RCC 7860 (cell line): ENCODE data around the gene STK11.
A peak's percentile ranks its signal among the peaks of the same experiment; 100 is the strongest.

Experiments
- DNase-seq: peaks from one replicate; pipeline ENCODE4 v3.0.0-alpha.2; 2015; ENCODE audit warnings: low spot score
- FAIRE-seq: peaks from 2 replicates; lab custom pipeline; 2012; peaks lifted over from hg19 to GRCh38; lab: Jason Lieb, UNC

STK11 gene

DNA sequence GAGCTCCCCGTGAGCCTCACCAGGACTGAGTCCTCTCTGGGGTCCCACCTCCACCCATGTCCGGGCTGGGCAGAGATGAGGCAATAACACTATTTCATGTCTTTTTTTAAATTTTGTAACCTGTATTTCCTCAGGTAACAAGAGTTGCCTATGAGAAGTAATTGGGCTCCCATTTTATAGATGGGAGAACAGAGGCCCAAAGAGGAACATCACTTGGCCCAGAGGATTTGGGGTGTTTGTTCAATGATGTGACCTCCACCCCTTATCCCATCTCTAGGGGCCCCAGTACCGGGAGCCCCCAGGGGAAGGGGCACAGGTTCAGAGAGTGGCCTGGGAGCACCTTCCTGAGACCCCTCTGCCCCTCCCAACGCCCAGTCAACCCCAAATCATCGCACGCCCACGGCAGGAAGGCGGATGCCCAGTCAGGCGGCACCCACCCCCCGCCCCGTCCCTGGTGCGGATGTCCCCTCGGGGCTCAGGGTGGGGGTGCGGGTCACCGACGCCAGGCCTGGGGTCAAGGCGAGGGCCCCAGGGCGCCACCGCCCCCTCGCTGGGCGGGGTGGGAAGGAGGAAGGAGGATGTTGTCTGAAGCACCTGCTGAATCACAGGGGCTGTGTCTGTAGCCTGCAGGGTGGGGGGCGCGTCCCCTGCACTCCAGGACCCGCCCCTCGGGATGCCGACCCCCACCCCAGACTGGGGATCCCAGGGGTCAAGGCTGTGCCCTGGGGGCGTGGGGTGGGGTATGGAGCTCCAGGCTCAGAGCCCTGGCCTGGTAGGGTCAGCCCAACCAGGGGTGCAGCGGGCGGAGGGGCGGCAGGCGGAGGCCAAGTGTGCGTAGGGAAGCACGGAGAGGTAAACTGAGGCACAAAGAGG, 54.5 kb downstream of the STK11 start:
- FAIRE-seq, result no peak
- no peak for DNase-seq

DNA sequence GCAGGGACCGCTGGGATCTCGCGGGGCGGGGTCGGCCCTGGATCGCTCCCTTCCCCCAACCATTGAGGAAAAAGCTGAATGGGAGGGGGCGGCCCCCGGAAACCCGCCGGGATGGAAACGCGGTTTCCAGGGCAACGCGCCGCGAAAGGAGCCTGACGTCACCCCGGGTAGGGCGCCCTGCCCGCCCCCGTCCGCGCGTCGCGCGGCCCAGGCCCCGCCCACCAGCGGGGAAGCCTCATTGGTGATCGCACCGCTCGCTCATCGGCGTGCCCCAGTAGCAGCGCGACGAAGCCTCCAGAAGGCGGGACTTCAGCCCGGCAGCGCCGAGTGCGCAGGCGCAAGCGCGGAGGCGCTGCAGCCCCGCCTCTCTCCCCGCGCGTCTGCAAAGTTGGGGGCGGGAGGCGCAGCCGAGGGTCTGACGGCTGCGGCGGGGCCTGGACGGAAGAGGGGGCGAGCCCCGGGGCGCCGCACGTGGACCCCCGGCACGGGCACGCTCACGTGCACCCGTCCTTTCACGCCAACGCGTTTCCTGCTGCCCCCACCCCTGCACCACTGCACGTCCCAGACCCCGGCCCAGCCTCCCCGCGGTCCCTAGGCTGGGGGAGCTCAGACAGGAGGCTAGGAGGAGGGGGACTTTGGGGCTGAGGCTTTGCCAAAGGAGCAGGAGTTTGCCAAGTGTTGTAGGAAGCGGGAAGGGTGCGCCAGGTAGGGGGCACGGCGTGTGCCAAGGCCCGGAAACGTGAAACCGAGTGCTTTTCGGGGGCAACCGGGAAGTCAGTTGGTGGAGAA, 55.4 kb downstream of the STK11 start:
- FAIRE-seq, result no peak
- DNase-seq, result peak; percentile 93

DNA sequence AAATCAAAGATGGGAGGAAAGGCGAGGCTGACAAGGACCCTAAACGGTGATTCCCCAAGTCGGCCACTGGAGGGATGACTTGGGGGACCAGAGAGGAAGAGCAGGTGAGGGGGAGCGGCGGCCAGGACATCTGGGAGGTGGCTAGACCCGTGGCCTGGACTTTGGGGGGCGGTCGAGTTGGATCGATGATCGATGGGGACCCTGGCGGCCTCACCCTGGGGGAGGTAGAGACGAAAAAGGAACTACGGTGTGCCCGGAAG, 55.9 kb downstream of the STK11 start:
- FAIRE-seq, result no peak
- DNase-seq, result no peak

DNA sequence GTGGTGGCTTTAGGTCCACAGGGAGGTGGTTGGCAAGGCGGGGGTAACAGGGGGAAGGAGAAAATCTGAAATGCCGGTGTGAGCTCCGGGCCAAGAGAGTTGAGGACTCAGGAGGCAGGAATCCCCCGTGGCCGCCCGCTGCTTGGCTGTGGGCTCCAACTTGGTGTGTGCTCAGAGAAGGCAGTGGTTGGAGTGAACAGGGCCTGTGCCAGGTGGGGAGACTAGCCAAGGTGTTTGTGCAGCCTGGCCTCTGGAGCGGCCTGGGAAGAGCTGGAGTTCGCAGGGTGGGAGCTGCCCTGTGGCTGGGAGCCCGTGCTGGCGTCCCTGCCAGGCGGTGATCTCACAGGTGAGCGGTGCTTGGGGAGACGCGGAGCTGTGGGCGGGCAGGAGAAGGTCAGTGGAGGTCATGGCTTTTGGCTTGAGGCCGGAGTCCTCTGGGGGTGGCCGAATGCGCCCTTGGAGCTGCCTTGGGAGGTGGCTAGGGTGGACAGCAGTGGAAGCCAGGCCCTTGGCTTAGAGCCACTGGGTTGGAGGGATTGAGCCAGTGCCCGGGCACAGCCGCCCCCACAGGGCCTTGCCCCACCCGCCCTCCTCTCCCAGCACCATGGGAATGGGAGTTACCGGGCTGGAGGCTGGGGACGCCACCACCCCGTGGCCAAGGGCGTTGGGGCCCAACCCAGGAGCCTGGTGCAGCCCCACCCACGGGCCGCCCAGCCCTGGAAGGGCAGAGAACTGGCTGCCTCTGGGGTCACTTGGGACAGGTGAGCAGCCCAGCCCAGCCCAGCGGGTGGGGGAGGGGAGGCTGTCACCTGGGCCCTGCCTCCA, 56.4 kb downstream of the STK11 start:
- peak; percentile 70 for FAIRE-seq
- peak; percentile 68 for DNase-seq

DNA sequence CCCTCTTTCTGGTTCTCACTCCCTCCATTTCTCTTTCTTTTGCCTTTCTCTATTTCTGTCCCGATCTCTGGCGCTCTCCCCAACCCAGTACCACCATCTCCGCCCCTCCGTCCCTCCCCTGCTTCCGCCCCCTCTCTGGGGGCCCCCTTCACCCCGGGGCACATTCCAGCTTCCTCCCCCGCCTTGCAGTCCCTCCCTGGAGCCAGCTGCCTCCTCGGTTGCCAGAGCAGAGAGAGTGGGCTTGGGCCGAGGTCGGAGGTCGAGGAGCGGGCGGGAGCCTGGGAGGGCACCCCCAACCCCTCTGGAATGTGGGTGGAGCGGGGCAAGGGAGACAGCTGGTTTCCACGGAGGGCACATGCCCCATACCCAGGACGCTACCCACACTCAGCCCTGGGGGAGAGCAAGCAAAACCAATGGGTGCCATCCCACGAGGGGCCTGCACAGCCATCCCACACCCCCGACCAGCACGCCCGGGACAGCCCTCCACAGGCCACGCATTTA, 57.1 kb downstream of the STK11 start:
- DNase-seq (no peak), FAIRE-seq (no peak)

DNA sequence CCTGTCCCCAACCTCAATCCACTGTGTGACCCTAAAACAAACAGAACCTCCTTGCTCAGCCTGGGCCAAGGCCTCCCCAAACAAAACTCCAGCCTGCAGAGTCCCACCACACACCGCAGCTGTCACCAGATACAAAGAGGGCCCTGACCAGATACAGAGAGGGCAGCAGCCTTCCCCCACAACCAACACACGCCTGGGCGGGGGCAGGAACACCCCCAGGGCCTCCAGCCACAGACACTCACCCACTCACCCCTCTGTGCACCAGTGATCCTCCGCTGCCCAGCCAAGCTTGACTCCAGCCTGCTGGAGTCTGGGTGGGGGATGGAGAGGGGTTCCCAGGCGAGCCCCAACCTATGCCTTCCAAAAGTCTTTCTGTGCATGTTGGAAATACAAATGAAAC, 57.6 kb downstream of the STK11 start:
- peak; percentile 16 for DNase-seq
- no peak for FAIRE-seq

DNA sequence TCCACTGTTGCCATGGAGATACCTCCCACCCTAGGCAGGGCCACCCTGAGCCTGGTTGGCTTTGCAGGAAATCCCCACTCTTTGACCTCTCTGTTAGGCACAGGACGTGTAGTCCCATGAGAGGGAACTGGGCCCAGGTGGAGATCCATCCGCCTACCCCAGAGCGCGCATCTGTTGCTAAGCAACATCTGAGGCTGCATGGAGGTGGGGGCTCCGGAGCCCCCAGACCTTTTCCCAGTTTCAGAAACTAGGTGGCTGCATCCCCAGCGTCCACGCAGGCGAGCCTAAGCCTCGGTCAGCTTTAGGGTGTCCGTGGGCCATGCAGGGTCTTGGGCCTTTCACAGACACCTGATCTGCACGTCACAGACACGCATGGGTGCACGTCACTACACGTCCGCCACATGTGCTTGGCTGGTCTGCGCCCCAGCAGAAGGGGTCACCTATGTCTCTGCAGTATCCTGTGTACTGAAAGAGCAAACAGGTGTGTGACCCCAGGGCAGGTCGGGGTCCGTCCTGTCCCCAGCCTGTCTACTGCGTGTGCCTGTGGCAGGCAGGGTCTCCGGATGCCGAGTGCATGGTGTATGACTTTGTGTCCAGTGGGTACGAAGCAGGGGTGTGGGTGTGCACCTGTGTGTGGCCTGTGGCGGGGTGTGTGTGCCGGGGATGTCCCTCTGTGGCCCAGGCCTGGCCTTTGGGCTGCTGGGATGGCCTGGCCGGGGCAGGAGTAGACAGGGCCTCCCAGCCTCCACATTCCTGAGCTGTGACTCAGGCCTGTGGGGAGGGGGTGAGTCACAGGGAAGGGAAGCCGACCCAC, 59.4 kb downstream of the STK11 start:
- FAIRE-seq, result peak; percentile 77
- DNase-seq, result peak; percentile 92

DNA sequence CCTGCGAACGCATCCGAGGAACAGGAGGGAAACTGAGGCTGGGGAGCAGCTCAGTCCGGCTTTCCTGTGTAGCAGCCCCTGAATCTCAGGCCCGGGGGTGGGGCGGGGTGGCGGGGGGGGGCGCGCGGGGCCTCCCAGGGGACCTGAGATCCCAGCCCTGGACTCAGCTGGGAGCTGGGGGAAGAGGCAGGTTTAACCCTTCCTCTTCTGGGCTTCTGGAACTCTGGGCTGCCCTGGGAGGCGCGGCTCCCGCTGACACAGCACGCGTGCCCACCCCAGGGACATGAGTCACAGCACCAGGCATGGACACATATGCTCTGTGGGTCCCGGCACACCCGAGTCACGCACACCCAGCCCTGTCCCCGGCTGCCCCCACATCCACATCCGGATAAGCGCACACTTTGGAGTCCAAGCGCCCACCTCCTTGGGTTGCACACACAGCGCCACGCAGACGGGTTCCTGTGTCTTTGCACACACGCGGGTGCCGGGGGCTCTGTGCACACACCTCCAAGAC, 60.1 kb downstream of the STK11 start:
- peak; percentile 18 for FAIRE-seq
- peak; percentile 94 for DNase-seq

DNA sequence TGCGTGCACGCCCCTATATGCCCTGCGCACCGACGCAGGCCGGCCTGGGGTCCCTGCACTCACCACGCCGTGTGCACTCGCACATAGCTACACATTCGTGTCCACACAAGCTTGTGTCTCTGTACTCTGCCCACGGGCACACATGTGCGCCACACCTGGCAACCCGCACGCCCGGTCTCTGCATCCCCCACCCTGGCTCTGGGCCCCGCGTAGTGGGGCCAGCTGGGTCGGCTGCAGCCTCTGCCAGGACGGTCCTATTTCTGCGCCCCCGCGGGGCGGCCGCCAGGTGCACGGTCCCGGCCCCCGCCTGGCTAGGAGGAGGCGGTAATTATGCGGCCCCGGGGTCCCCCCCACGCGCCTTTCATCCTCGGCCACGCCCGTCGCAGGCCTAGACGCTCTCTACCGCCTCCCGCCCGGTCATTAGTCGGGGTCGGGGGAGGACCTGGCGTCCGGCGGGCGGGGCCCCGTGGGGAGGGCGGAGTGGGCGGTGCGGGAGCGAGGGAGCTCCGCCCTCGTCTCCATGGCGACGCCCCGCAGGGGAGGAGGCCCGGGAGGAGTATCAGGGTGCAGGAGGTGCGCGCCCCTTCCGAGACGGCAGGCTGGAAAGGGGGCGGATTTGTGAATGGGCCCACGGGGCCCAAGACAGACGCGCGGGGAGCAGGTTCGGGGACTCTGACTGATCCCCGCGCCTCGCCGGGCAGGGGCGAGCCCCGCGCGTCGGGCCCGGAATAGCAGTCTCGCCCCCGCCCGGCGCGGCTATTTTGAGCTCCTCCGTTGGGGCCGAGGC, 60.7 kb downstream of the STK11 start:
- FAIRE-seq (no peak), DNase-seq (peak; percentile 82)

DNA sequence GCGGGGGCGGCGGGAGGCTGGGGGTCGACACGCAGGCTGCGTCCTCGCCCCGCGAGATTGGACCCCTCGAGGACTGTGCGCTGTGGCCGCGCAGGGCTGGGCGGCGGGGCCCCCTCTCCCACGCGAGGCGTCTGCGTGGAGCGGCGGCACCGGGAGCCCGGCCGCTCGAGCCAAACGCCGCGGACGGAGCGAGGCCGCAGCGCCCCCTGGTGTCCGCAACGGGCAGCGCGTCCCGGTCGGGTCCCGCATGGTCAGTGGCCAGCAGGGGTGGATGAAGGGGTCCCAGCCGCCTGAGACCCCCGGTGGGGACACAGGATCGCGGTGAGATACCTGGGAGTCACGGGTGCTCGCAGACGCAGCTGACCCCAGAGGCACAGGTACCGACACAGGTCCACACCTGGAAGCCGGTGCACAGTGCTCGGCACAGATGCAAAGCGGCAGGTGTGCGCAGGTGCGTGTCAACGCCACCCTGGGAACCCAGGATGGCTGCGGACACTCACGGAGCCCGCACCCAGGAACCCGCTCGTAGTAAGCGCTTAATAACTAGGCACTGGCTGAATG, 61.4 kb downstream of the STK11 start:
- DNase-seq, result peak; percentile 21

DNA sequence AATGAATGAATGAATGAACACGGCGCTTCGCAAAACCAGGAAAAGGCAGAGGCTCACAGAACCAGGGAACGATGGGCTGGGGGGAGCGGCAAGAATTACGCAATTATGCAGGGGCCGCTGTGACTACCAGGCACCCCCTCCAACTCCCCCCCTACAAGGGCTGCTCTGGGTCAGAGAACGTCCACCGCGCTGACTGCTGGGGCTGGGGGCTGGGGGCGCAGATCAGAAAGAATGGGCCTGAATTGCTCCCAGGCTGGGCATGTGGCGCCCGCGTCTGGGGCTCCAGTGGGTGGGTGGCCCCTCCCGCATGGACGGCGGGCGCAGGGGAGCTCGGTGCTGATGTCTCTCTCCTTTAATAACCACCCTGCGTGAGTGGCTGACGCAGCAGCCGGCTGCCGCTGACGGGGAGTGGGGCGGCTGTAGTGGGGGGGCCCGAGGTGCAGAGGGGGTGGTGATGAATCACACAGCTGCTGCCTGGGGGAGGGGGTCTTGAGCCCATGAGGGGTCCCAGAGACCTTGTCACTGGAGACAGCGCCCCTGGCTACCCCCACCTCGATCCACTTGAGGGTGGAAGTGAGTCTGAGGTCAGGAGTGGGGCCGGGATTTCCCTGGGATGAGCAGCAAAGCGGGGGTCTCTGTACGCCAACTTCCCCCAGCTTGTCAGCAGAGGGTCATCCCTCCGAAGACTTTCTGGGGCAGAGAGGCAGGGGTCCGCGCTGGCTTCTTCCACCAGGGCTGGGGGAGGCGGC, 62.1 kb downstream of the STK11 start:
- FAIRE-seq (no peak), DNase-seq (no peak)

More for the DNA sequence above, 61.4 kb downstream of the STK11 start:
- FAIRE-seq, result no peak

DNA sequence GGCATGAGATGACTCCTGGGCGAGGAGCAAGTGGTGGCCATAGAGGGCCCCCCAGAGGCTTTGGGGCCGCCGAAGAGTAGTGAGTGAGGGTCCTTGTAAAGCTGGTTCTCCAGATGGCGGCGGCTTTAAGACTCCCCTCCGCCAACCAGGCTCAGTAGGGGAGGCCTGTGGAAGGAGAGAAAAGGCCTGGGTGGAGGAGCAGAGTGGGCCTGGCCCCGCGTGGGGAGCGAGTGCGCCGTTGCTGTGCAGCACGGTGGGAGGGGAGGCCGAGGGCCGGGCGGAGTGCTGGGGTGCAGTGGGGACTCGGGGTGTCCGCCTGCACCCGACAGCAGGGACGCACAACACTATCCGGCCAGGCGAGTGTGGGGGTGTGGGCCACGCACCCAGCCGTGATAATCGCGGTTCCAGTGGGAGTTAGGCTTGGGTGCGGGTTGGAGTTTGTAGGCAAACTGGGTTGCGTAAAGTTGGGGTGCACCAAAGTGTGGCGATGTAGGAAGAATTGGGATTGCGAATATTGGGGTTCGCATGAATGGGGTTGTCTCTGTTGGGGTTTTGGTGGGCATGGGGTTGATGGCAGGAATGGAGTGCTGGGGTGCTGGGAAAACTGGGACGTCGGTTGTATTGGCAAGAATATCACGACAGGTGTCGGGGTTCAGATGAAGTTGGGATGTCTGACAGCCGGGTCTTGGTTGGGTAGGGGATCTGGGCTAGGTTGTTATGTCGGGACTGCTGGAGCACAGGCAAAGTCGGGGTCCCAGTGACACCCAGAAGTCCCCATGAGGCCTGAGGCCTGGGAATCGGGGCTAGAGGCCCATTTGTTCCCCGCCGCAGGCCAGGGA, 62.9 kb downstream of the STK11 start:
- no peak for DNase-seq
- FAIRE-seq, result no peak

DNA sequence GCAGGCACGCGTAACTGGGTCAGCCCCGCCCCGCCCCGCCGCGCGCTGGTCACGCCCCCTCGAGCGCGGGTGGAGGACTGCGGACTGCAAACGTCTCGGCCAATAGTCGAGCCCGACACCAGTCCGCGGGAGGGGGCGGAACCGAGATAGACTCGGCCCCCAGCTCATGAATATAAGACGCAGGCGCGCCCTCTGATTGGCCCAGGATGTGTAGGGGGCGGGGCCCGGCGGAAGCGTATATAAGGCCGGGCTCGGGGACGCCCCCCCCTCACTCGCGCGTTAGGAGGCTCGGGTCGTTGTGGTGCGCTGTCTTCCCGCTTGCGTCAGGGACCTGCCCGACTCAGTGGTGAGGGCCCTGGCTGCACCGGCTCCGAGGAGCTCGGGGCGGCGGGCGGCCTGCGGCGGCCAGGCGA, 63.5 kb downstream of the STK11 start, which contains the start of gene CIRBP:
CIRBP (plus strand) TSS at position 268 of the 413 bp plus-strand sequence. CDS start 1,602 bp downstream, outside the sequence.
- FAIRE-seq, result peak; percentile 86
- DNase-seq, result peak; percentile 98

DNA sequence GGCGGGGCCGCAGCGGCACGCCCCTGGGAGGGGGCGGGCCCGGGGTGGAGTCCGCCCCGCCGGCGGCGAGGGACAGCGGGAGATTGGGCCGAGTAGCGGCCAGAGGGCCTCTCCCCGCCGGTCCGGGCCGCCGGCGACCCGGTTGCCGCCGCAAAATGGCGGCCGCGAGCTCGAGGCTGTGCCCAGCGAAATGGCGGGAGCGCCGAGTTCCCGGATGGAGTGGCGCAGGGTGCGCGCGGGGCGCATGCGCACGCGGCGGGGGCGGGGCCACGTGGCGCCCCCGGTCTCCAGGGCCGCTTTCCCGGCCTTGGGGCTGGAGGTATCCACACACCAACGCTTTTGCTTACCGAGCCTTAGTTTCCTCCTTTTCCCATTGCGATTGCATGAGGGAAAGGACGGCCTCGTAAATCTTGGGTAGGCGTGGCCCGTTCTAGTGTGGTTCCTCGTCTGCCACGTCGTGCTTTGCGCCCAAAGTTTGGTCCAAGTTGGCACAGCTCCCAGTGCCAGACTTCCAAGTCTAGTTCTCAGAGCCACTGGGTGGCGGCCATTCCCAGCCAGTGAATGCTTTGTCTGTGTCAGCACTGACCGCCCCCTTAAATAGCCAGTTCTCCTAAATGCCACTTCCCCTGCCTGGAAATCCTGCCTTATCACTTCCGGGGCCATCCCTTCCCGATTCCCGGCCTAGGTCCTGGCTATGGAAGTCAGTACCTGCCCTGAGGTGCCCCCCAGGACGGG, 64.1 kb downstream of the STK11 start:
- FAIRE-seq, result peak; percentile 10
- DNase-seq, result peak; percentile 82

DNA sequence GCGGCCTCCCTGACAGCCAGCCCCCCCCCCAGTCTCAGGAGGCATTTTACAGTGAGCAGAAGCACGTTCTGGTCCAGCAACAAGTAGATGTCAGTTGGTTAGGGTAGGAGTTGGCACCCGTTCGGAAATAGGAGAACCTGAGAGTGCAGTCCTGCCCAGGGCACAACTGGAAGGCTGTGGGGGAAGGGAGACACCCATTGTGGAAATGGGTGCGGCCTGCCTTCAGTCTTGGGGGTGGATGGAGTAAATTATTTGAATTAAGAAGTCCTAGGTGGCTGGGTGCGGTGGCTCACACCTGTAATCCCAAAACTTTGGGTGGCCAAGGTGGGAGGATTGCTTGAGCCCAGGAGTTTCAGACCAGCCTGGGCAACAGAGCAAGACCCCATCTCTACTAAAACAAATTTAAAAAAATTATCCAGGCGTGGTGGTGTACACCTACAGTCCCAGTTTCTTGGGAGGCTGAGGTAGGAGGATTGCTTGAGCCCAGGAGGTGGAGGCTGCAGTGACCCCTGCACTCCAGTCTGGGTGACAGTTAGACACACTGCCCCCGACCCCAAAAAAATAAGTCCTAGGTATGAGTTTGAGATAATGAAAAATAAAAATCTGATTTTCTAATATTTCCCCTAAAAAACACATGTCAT, 64.8 kb downstream of the STK11 start:
- FAIRE-seq (no peak), DNase-seq (no peak)
